A673 (cell line): Measurements from ENCODE around the gene CYTH1.

Experiments used
- CTCF ChIP-seq: fragments of 300-800, 200-600 bp; sonication (generic); conservative IDR thresholded peaks from 2 replicates; pipeline ENCODE4 v1.5.1; 2017; ENCODE audit warnings: low read depth, mild to moderate bottlenecking, antibody characterized with exemption, low read length, moderate library complexity, mixed read lengths
- EZH2 ChIP-seq: fragments of 200-600 bp; sonication (generic); IDR thresholded peaks from 2 replicates; pipeline ENCODE4 v1.6.1; 2017; ENCODE audit warnings: borderline replicate concordance, low read depth, mild to moderate bottlenecking, mixed read lengths, antibody characterized with exemption, low read length; ENCODE audit not compliant: poor library complexity, severe bottlenecking

- TF ChIP-seq CTCF (no peak), EZH2 (no peak)
Measured at GRCh38 chr17:78659546-78659945, 122.5 kb downstream of the CYTH1 start.
